K562 (cell line): Measurements from ENCODE around the gene HOTAIR. TPM values are rescaled to one million over a fixed set of nuclear protein-coding genes. Genes with fewer than 3 reads are reported as not detected.

ENCODE experiments used
- MED1 ChIP-seq: sonication (generic); formaldehyde crosslinking; IDR thresholded peaks from 2 replicates; pipeline ENCODE4 v1.8.1; 2023; ENCODE audit warnings: missing genetic modification reagents, borderline replicate concordance
- NCOA4 ChIP-seq: fragments of 450-650 bp; IDR thresholded peaks from 2 replicates; pipeline ENCODE4 v1.6.1; 2018; ENCODE audit warnings: mild to moderate bottlenecking; ENCODE audit not compliant: partially characterized antibody
- PTTG1 ChIP-seq: fragments of 450-650 bp; IDR thresholded peaks from 2 replicates; pipeline ENCODE4 v1.6.1; 2016; ENCODE audit warnings: low read depth, mild to moderate bottlenecking, missing genetic modification characterization, missing compliant biosample characterization
- REST ChIP-seq, 2 experiments: fragments of 450-650 bp; formaldehyde crosslinking in 1 of 2; IDR thresholded peaks; 2 replicates each; pipeline versions ENCODE4 v1.4.0 to v1.6.1; 2014 to 2020; ENCODE audit warnings: mild to moderate bottlenecking in 2 of 2, borderline replicate concordance in 1 of 2, low read depth in 1 of 2
- RHOXF2B ChIP-seq: fragments of 250-450 bp; sonication (Bioruptor Pico); conservative IDR thresholded peaks from 2 replicates; pipeline ENCODE4 v1.5.1; 2021
- SMAD3 ChIP-seq: fragments of 450-650 bp; formaldehyde crosslinking; conservative IDR thresholded peaks from 2 replicates; pipeline ENCODE4 v1.4.0; 2020; ENCODE audit warnings: mild to moderate bottlenecking
- TCF3 ChIP-seq: sonication (generic); formaldehyde crosslinking; IDR thresholded peaks from 2 replicates; pipeline ENCODE4 v1.4.0; 2020; ENCODE audit warnings: mild to moderate bottlenecking, missing genetic modification reagents
- TRIM24 ChIP-seq, 2 experiments: fragments of 450-650 bp; IDR thresholded peaks; 2 replicates each; pipeline ENCODE4 v1.6.1; 2016
- UBTF ChIP-seq, 2 experiments: IDR thresholded peaks; 2 replicates each; pipeline ENCODE4 v1.6.1; 2012; ENCODE audit warnings: improper control_type of control experiment in 2 of 2, low read depth in 2 of 2, low read length in 2 of 2, borderline replicate concordance in 1 of 2
- ZNF444 ChIP-seq: fragments of 250-450 bp; sonication (Bioruptor Pico); IDR thresholded peaks from 2 replicates; pipeline ENCODE4 v1.4.0; 2020; ENCODE audit warnings: mild to moderate bottlenecking, moderate library complexity
- ZNF785 ChIP-seq: fragments of 250-450 bp; sonication (Bioruptor Pico); IDR thresholded peaks from 2 replicates; pipeline ENCODE4 v1.4.0; 2020; ENCODE audit warnings: mild to moderate bottlenecking
- polyA plus RNA-seq, 8 experiments: library from polyadenylated mRNA; depleted of rRNA in 4 of 8; stranded (reverse) in 5 of 8; unstranded in 3 of 8; fragments of >200 nt; fragmentation: Nextera tagmentation in 2 of 8; fragmentation: Illumina TruSeq in 1 of 8; extraction: Ambion mirVana in 2 of 8; extraction: Trizol in 1 of 8; gene quantifications; 2 replicates each; pipeline versions ENCODE4 v1.2.1 to v1.2.3, GENCODE V29; 2011 to 2014; ENCODE audit warnings: inconsistent platforms in 1 of 8, missing spikeins in 1 of 8
- total RNA-seq, 7 experiments: library from RNA; depleted of rRNA in 6 of 7; stranded (reverse); fragments of >200 nt in 6 of 7; fragmentation: Illumina TruSeq in 2 of 7; extraction: Trizol in 2 of 7; gene quantifications; 2 replicates each; pipeline versions ENCODE4 v1.2.1 to v1.2.3, GENCODE V29; 2011 to 2021; ENCODE audit warnings: low replicate concordance in 1 of 7

HOTAIR gene
- total and polyA plus RNA-seq, 9 of the 15 experiments (the other 6 are each of a cell fraction or from before 2014, with no cell fraction given), result 0.04 TPM; not detected in 8

- TF ChIP-seq SMAD3 (CRISPR knock-in tag) (no peak), ZNF444 (CRISPR knock-in tag) (no peak), RHOXF2B (CRISPR knock-in tag) (no peak), TCF3 (CRISPR knock-in tag) (0 out of 2 replicates have a peak, but pooled peaks have one; percentile 6), ZNF785 (no peak), TRIM24 (IDR thresholded peaks at IDR 0.05) (no peak), MED1 (CRISPR knock-in tag) (no peak), PTTG1 (no peak), UBTF (IDR thresholded peaks at IDR 0.05; ENCODE audit: borderline replicate concordance in 1 of 2, low read depth in 2 of 2, low read length in 2 of 2) (peak; percentile 93 to 97; a peak in 3 of 4 replicates), REST (IDR thresholded peaks at IDR 0.05; ENCODE audit: borderline replicate concordance) (no peak), REST (CRISPR knock-in tag; IDR thresholded peaks at IDR 0.05; ENCODE audit: low read depth) (no peak), NCOA4 (no peak)
These were observed 20.9 kb upstream of the HOTAIR start (continued) for GRCh38 chr12:53995378-53996239.
